Stomach smooth muscle (tissue), 2 donors: Measurements from ENCODE around the gene JOSD1.
A peak's percentile ranks its signal among the peaks of the same experiment; 100 is the strongest.

ENCODE experiments used
- H3K27ac ChIP-seq: one replicate; pipeline ENCODE4 v1.7.0; 2013; ENCODE audit warnings: mild to moderate bottlenecking, low read length, inconsistent platforms
- H3K27me3 ChIP-seq, 2 donors: one replicate each; pipeline ENCODE4 v1.7.0; 2013; ENCODE audit warnings: low read length in 2 of 2; ENCODE audit not compliant: insufficient read depth in 2 of 2, control insufficient read depth in 1 of 2
- H3K36me3 ChIP-seq, 2 donors: one replicate each; pipeline ENCODE4 v1.7.0; 2013; ENCODE audit warnings: low read length in 2 of 2; ENCODE audit not compliant: control insufficient read depth in 2 of 2, insufficient read depth in 2 of 2
- H3K4me1 ChIP-seq: one replicate; pipeline ENCODE4 v1.7.0; 2013; ENCODE audit warnings: low read length; ENCODE audit not compliant: control insufficient read depth, insufficient read depth
- H3K4me3 ChIP-seq, 2 donors: one replicate each; pipeline ENCODE4 v1.7.0; 2013; ENCODE audit warnings: low read length in 2 of 2
- H3K9ac ChIP-seq, 2 donors: one replicate each; pipeline ENCODE4 v1.7.0; 2013; ENCODE audit warnings: low read length in 2 of 2, mild to moderate bottlenecking in 1 of 2
- H3K9me3 ChIP-seq, 2 donors: one replicate each; pipeline ENCODE4 v1.7.0; 2013; ENCODE audit warnings: low read length in 2 of 2; ENCODE audit not compliant: control insufficient read depth in 2 of 2
- donor health status: healthy.
- donor health status: Pancreatic carcinoma.

JOSD1 gene

DNA sequence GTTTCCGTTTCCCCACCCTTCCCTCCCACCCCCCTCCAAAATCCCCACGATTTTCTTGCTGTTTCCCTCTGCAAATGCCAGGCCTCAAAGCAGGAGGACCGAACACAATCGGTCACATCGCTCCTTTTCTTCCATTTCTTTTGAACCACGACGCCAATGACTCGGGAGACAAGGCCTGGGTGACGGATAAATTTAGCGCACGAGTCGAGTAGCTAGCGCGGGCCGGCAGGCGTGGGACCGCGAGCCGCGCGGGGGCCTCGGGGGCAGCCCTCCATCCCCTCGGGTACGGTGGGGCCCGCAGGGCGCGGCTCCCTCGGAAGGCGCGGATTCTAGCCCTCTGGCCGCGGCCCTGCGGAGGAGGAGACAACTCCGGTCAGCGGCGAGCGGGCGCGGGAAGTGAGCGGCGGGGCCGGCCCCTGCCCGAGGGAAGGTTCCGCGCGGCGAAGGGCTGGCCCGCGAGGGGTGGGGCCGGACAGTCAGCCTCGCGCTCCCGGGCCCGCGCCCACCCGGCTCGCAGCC, 414 bp downstream of the JOSD1 start:
- H3K27ac ChIP-seq, result peak overlapping the region; percentile 92
- H3K9me3 ChIP-seq, result no peaks in the 10 kb centered on the region
- H3K9ac ChIP-seq, result peak overlapping the region; percentile 90 to 96
- H3K36me3 ChIP-seq, result no peaks in the 10 kb centered on the region
- peaks cover 58% of the 10 kb centered on the region for H3K4me1 ChIP-seq
- peak overlapping the region; percentile 61 to 86 for H3K4me3 ChIP-seq
- H3K27me3 ChIP-seq, result no peaks in the 10 kb centered on the region

DNA sequence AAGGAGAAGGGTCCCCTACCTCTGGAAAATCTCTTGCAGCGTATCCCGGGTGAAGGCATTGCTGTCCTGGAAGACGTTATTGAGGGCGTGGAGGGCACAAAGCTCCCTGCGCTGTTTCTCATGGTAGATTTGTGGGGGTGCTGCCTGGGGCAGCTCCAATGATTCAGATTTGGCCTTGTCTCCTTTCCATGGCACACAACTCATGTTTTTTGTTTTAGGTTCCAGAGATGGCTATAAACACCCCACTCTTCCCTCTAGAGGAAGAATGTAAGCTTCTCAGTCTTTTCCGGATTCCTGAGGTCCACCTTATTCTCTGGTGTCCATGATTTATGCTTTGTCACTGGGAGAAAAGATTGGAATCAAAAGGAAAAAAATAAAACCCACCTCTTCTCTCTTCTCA, 959 bp downstream of the JOSD1 start:
- H3K27me3 ChIP-seq, result no peaks in the 10 kb centered on the region
- H3K36me3 ChIP-seq, result no peaks in the 10 kb centered on the region
- peak overlapping the region; percentile 92 for H3K27ac ChIP-seq
- H3K9me3 ChIP-seq, result no peaks in the 10 kb centered on the region
- peak overlapping the region; percentile 90 to 96 for H3K9ac ChIP-seq
- peak overlapping the region; percentile 61 to 86 for H3K4me3 ChIP-seq
- H3K4me1 ChIP-seq, result peaks cover 57% of the 10 kb centered on the region

DNA sequence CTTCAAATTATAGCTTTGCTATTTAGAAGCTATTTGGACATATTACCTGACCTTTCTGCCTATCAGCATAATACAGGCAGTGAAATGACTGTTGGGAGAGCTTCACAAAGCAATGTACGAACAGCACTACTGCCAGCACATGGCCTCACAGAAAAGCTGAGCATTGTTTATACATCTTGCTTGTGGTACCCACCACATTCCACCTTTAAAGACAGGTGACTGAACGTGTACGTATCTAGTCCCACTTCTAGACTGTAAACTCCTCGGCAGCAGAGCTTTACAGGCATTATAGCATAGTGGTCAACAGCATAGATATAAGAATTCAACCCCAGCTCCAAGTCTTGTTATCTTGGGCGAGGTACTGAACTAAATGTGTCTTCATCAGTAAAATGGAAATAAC, 1.6 kb downstream of the JOSD1 start:
- Histone ChIP-seq H3K4me1 (peaks cover 54% of the 10 kb centered on the region), H3K9ac (peak overlapping the region; percentile 90 to 96), H3K27me3 (no peaks in the 10 kb centered on the region), H3K4me3 (peak overlapping the region; percentile 61 to 86), H3K9me3 (no peaks in the 10 kb centered on the region), H3K27ac (peak overlapping the region; percentile 92), H3K36me3 (peaks cover 0 to 1% of the 10 kb centered on the region in 2 donors)

DNA sequence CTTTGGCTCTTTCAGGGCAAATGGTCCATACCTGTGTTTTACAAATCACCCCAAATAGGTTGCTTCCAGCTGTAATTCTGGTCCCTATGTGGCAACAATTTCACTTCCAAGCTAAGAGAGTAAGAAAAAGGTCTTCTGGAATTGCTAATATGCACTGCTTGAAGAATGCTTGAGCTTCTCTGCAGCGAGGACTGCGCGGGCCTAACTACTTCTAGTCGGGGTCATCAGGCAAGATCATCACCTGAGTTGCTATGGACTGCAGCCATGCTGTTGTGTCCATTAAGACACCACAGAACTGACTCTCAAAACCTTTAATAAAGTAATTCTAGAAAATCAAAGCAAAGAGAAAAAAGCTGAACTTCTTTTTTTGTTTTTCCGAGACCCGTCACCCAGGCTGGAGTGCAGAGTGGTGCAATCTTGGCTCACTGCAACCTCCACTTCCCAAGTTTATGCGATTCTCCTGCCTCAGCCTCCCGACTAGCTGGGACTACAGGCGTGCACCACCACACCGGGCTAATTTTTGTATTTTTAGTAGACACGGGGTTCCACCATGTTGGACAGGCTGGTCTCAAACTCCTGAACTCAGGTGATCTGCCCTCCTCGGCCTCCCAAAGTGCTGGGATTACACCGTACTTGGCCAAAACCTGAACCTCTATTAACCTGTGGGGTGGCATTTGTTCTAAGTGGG, 2.2 kb downstream of the JOSD1 start:
- Histone ChIP-seq H3K4me3 (peak overlapping the region; percentile 61 to 86), H3K4me1 (peaks cover 57% of the 10 kb centered on the region), H3K9me3 (no peaks in the 10 kb centered on the region), H3K9ac (peak overlapping the region; percentile 90 to 96), H3K27me3 (no peaks in the 10 kb centered on the region), H3K27ac (peak overlapping the region; percentile 92), H3K36me3 (peaks cover 0 to 3% of the 10 kb centered on the region in 2 donors)

DNA sequence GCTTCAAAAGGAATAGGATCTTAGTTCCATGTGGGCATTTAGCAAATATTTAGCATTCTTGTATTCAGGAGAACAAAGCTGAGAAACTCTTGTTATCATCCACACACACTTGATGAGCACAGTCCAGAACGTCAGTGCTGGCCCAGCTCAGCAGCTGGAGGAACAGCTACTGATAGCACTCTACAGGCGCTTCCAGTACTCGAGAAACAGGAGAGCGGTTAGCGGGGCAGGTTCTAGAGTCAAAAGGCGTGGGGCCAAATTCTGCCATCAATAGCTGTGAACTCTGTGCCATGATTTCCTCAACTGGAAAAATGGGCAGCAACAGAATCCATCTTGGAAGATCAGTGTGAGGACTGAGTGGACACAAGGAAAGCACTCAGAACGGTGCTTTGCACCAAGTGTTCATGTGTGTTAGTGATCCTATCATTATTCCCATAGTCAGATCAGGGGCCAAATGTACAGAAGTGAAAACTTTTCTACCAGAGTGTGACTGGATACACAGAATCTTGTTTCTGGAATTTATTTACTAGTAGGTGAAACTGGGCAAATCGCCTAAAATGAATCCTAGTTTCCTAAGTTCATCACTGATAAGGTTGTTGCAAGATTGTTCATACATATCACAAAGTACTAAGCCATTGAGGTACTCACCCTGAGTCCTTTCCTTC, 3.2 kb downstream of the JOSD1 start:
- Histone ChIP-seq H3K4me3 (peak overlapping the region; percentile 15 to 86), H3K4me1 (peaks cover 61% of the 10 kb centered on the region), H3K27ac (peak overlapping the region; percentile 20)

DNA sequence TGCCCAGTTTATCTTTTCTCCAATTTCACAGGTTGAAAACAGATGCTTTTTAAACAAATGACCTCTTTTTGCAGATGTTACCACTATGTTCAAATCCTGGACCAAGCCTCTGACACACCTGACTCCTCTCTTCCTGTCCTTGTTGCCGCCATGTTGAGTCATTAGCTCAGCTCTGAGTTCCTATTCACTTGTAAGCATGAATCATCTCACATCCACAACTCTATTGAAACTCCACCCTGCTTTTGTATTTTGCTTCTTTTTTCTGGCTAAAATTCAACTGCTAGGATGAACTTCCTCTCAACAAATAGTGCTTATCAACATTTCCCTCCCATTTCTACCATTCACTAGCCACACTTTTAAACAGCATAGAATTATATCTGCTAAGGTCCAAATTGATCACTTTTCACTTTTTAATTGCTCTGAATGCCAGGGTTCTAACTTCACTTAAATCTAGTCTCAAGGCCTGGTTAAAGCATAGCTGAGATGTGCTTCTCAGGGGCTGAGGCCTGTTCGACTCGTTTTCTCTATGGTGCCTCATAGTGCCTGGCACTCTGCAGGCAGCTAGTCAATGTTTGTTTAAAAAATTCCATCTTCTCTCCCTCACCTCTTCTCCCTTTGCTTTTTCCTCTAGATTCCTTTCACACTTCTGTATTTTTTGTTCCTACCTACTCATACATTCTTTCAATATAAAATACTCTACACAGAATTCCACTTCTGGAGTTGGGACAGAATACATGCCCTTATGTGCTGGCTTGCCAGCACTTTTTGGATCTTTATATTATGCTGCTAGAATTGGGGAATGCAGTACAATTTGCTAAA, 3.9 kb downstream of the JOSD1 start:
- Histone ChIP-seq H3K27me3 (no peaks in the 10 kb centered on the region), H3K9ac (peak overlapping the region; percentile 1 to 29), H3K9me3 (no peaks in the 10 kb centered on the region), H3K4me1 (peaks cover 60% of the 10 kb centered on the region), H3K27ac (peak overlapping the region; percentile 20), H3K36me3 (peaks cover 5 to 11% of the 10 kb centered on the region in 2 donors), H3K4me3 (peak overlapping the region; percentile 3 to 15)

More for the DNA sequence above, 3.2 kb downstream of the JOSD1 start:
- H3K9ac ChIP-seq, result peak overlapping the region in 1 of 2 donors; percentile 29
- H3K27me3 ChIP-seq, result no peaks in the 10 kb centered on the region
- peaks cover 3 to 9% of the 10 kb centered on the region in 2 donors for H3K36me3 ChIP-seq
- no peaks in the 10 kb centered on the region for H3K9me3 ChIP-seq

DNA sequence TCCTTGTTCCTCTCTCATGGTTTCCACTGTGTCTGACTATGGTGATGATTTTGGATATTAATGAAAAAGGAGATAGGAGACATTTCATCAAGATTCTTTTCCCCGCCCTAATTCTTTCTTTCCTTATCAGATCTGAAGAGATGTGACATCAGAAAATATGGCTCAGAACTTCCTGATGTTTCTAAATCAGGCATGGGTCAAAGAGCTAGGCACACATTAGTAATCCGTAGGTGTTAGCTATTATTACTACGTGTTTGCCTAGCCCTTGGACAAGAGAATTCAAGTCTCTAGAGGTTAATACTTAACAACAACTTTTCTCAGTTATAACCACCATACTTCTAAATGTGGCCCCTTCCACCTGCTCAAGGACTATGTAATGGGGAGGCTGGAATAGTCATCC, 5.8 kb downstream of the JOSD1 start:
- H3K9ac ChIP-seq, result no peak overlapping the region
- no peak overlapping the region for H3K4me3 ChIP-seq
- no peaks in the 10 kb centered on the region for H3K27me3 ChIP-seq
- peaks cover 5 to 16% of the 10 kb centered on the region in 2 donors for H3K36me3 ChIP-seq
- H3K9me3 ChIP-seq, result no peaks in the 10 kb centered on the region
- H3K27ac ChIP-seq, result no peak overlapping the region
- peaks cover 49% of the 10 kb centered on the region for H3K4me1 ChIP-seq

DNA sequence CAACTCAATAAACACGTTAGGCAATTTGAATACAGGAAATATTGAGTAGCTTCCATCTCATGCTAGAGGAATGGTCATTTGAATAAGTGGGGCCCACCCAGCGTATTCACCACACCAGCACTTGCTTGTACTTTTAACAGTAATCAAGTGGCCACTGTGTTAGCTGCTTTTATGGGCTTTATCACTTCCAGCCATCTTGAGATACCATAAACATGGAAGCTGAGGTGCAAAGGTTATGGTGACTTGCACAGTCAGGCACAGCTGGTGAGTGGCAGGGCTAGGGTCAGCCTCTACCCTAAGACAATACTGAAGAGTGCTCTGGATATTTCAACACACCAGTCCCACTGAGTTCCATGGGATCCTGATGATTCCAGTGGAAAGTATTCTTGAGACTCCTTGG, 6.7 kb downstream of the JOSD1 start:
- no peak overlapping the region for H3K9ac ChIP-seq
- H3K4me1 ChIP-seq, result peaks cover 40% of the 10 kb centered on the region
- H3K27me3 ChIP-seq, result no peaks in the 10 kb centered on the region
- H3K9me3 ChIP-seq, result no peaks in the 10 kb centered on the region
- no peak overlapping the region for H3K4me3 ChIP-seq
- peaks cover 11 to 19% of the 10 kb centered on the region in 2 donors for H3K36me3 ChIP-seq
- H3K27ac ChIP-seq, result no peak overlapping the region

DNA sequence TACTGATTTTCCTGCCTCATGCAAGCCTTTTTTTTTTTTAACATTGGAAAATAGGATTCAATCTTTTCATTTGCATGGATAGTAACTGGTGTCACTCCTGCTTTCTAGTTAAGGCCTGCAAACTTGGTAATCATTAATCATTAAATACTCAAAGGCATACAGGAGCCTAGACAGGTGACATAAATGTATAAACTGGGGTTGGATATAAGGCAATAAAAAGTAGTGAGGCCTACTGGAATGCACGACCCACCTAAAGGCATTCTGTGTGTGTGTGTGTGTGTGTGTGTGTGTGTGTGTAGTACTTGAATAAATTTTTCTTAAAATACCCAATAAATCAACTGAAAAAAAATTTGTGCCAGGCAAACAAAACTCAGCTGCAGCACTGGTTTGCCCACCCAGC, 11.1 kb downstream of the JOSD1 start:
- Histone ChIP-seq H3K27ac (no peak overlapping the region), H3K4me1 (peaks cover 8% of the 10 kb centered on the region), H3K9ac (no peak overlapping the region)

DNA sequence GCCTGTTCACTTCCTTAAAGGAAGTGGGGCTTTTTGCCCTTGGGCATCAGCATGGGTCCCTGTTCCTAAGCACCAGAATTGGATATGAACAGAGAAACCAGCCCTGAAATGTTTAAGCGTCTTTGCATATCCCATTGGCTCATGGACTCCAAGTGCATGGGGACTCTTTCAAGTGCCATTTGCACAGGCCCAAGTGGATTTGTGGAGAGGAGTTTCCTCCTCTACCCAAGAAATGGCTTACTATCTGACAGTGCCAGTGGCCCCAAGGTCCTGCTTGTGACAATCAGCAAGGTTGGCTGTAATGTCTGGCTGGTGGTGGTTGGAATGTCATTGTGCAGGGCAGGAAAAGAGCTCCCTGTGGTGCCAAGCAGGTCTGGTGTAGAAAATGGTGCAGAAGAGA, 15.0 kb downstream of the JOSD1 start:
- no peaks in the 10 kb centered on the region for H3K27me3 ChIP-seq

More for the DNA sequence above, 11.1 kb downstream of the JOSD1 start:
- Histone ChIP-seq H3K4me3 (no peak overlapping the region), H3K27me3 (no peaks in the 10 kb centered on the region), H3K36me3 (peaks cover 39 to 54% of the 10 kb centered on the region in 2 donors), H3K9me3 (no peaks in the 10 kb centered on the region)

More for the DNA sequence above, 15.0 kb downstream of the JOSD1 start:
- H3K4me3 ChIP-seq, result no peak overlapping the region
- no peak overlapping the region for H3K9ac ChIP-seq
- no peak overlapping the region for H3K27ac ChIP-seq
- H3K4me1 ChIP-seq, result peaks cover 18% of the 10 kb centered on the region
- peaks cover 48 to 49% of the 10 kb centered on the region in 2 donors for H3K36me3 ChIP-seq
- H3K9me3 ChIP-seq, result no peaks in the 10 kb centered on the region
